Measurements from ENCODE around the gene OPCML. TPM values are rescaled to one million over a fixed set of nuclear protein-coding genes. Genes with fewer than 3 reads are reported as not detected.

Gene OPCML
- polyA plus RNA-seq, 3 donors, result not detected

DNA sequence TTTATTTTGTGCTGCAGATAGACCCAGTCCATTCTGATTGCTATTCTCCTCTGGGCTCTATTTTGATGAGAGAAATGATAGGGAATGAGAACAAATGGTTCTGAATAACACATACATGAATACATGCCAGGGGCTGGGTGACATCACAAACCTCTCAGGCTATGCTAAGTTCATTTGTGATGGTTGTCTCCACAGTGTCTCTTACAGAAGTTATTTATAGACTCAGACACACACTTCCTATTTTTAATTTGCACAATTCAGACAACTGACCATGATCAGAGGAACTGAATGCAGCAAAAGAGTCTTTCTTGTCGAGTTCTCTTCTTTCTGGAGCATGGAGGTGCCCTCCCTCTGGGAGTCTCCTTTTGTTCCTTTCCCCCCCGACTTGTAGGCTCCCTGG lies 991.7 kb downstream of the OPCML start:
- H3K4me1 ChIP-seq (ENCODE audit: control insufficient read depth in 1 of 2, insufficient read depth in 2 of 2, low read length in 2 of 2), result peaks cover 0 to 15% of the 10 kb centered on the region in 2 donors

DNA sequence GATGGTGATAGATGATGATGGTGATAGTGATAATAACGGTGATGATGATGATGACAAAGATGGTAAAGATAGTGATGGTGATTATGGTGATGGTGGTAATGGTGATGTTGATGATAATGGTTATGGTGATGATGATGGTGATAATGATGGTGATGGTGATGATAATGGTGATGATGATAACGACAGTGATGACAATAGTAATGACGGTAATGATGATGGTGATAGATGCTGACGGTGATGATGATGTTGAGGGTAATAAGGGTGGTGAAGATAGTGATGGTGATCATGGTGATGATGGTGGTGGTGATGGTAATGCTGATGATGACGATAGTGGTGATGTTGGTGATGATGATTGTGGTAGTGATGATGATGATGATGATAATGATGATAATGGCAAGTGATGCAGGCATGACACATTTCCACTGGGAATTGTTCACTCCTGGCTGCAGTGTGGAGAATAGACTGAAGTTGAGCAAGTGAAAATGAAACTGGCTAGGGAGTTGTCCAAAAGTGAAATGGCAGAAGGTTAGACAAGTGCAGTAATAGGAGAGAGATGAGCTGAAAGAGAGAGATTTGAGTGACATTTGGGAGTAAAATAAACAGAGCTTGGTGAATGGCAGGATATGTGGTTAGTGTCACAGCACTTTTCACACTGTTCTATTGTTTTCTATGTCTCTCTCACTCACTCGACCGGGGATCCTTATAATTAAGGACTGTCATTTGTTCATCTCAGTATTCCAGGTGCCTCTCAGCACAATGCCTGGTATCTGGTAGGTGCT lies 992.5 kb downstream of the OPCML start:
- no peak overlapping the region for H3K4me3 Mint-ChIP-seq
- H3K36me3 Mint-ChIP-seq, result no peaks in the 10 kb centered on the region
- no peaks in the 10 kb centered on the region for H4K20me1 ChIP-seq (ENCODE audit: insufficient read depth, low read length)
- DNase-seq, result no peak
- no peaks in the 10 kb centered on the region for H3K36me3 ChIP-seq (replicated peaks in 1 of 2; ENCODE audit: control insufficient read depth in 1 of 2, insufficient read depth in 2 of 2, low read length in 2 of 2)
- H3K79me2 ChIP-seq (ENCODE audit: insufficient read depth, low read length), result no peaks in the 10 kb centered on the region
- H3K27ac ChIP-seq (ENCODE audit: low read depth in 1 of 2, low read length in 2 of 2), result no peak overlapping the region
- H3K4me3 ChIP-seq (replicated peaks in 1 of 3; ENCODE audit: low read depth in 2 of 3, low read length in 3 of 3), result no peak overlapping the region
- intact Hi-C loops (cut with micrococcal nuclease), result no loop called here
- no peaks in the 10 kb centered on the region for H3K4me1 Mint-ChIP-seq
- TF ChIP-seq, protein P1, sequence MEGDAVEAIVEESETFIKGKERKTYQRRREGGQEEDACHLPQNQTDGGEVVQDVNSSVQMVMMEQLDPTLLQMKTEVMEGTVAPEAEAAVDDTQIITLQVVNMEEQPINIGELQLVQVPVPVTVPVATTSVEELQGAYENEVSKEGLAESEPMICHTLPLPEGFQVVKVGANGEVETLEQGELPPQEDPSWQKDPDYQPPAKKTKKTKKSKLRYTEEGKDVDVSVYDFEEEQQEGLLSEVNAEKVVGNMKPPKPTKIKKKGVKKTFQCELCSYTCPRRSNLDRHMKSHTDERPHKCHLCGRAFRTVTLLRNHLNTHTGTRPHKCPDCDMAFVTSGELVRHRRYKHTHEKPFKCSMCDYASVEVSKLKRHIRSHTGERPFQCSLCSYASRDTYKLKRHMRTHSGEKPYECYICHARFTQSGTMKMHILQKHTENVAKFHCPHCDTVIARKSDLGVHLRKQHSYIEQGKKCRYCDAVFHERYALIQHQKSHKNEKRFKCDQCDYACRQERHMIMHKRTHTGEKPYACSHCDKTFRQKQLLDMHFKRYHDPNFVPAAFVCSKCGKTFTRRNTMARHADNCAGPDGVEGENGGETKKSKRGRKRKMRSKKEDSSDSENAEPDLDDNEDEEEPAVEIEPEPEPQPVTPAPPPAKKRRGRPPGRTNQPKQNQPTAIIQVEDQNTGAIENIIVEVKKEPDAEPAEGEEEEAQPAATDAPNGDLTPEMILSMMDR (IDR thresholded peaks at IDR 0.05), result no peak
- no peak overlapping the region for H3K27ac Mint-ChIP-seq
- no peaks in the 10 kb centered on the region for H3K27me3 Mint-ChIP-seq (ENCODE audit: low read depth in 3 of 3)
- H3K9me3 Mint-ChIP-seq, result peaks cover 0 to 3% (median 0%) of the 10 kb centered on the region in 7 donors
- H3K9ac ChIP-seq (ENCODE audit: insufficient read depth, low read length, poor library complexity, severe bottlenecking), result no peak overlapping the region
- H2AFZ ChIP-seq (ENCODE audit: insufficient read depth, low read depth, low read length, poor library complexity, severe bottlenecking), result no peak overlapping the region
- H3K9me3 ChIP-seq (replicated peaks in 1 of 2; ENCODE audit: control insufficient read depth in 1 of 2, insufficient read depth in 1 of 2, low read length in 2 of 2), result no peaks in the 10 kb centered on the region
- H3K4me1 ChIP-seq (ENCODE audit: control insufficient read depth in 1 of 2, insufficient read depth in 2 of 2, low read length in 2 of 2), result peaks cover 0 to 15% of the 10 kb centered on the region in 2 donors
- WGBS (ENCODE audit: insufficient coverage), result 98% methylated on average over 5 of the region's 7 CpGs
- H3K27me3 ChIP-seq (ENCODE audit: control insufficient read depth in 2 of 2, insufficient read depth in 2 of 2, low read length in 2 of 2), result no peaks in the 10 kb centered on the region
- H3K4me2 ChIP-seq (replicated peaks; ENCODE audit: extremely low read depth, low read length, poor library complexity, severe bottlenecking), result no peak overlapping the region

More for the DNA sequence above, 991.7 kb downstream of the OPCML start:
- Histone ChIP-seq H3K9me3 (replicated peaks in 1 of 2; ENCODE audit: control insufficient read depth in 1 of 2, insufficient read depth in 1 of 2, low read length in 2 of 2) (no peaks in the 10 kb centered on the region), H3K27ac (ENCODE audit: low read depth in 1 of 2, low read length in 2 of 2) (peak overlapping the region in 1 of 2 donors; percentile 26), H3K4me2 (replicated peaks; ENCODE audit: extremely low read depth, low read length, poor library complexity, severe bottlenecking) (no peak overlapping the region), H2AFZ (ENCODE audit: insufficient read depth, low read depth, low read length, poor library complexity, severe bottlenecking) (no peak overlapping the region), H3K79me2 (ENCODE audit: insufficient read depth, low read length) (no peaks in the 10 kb centered on the region), H3K36me3 (replicated peaks in 1 of 2; ENCODE audit: control insufficient read depth in 1 of 2, insufficient read depth in 2 of 2, low read length in 2 of 2) (no peaks in the 10 kb centered on the region), H4K20me1 (ENCODE audit: insufficient read depth, low read length) (no peaks in the 10 kb centered on the region), H3K4me3 (replicated peaks in 1 of 3; ENCODE audit: low read depth in 2 of 3, low read length in 3 of 3) (no peak overlapping the region), H3K27me3 (ENCODE audit: control insufficient read depth in 2 of 2, insufficient read depth in 2 of 2, low read length in 2 of 2) (no peaks in the 10 kb centered on the region), H3K9ac (ENCODE audit: insufficient read depth, low read length, poor library complexity, severe bottlenecking) (no peak overlapping the region)
- Mint-ChIP-seq H3K9me3 (peaks cover 0 to 3% (median 0%) of the 10 kb centered on the region in 7 donors), H3K4me3 (no peak overlapping the region), H3K4me1 (no peaks in the 10 kb centered on the region), H3K27ac (no peak overlapping the region), H3K27me3 (ENCODE audit: low read depth in 3 of 3) (no peaks in the 10 kb centered on the region), H3K36me3 (no peaks in the 10 kb centered on the region)
- DNase-seq, result no peak
- TF ChIP-seq, protein P1 (IDR thresholded peaks at IDR 0.05), result no peak
- 28% methylated on average over 2 of the region's 2 CpGs for WGBS (ENCODE audit: insufficient coverage)
- intact Hi-C loops (cut with micrococcal nuclease), result no loop called here
